ENCODE measurements around the gene PCNX2.

GRCh38 chr1:232985882-232986526 lies 309.5 kb downstream of the PCNX2 start:
- TF ChIP-seq CTCF (IDR thresholded peaks at IDR 0.05) (no peak), POLR2AphosphoS5 (IDR thresholded peaks at IDR 0.05) (no peak), POLR2A (IDR thresholded peaks at IDR 0.05) (no peak)

Data from sigmoid colon (tissue), 4 donors.